HG02588 (cell line): ENCODE measurements around the gene TMPRSS7.

Source experiments
- ATAC-seq: cut with Tn5 transposase; IDR thresholded peaks from one replicate; pipeline ENCODE4 v1.9.1; 2021; ENCODE audit warnings: mild to moderate bottlenecking, moderate library complexity; ENCODE audit not compliant: unreplicated experiment

The TMPRSS7 gene

GRCh38 chr3:112092496-112093179 is 58.1 kb downstream of the TMPRSS7 start:
- ATAC-seq, result no peak

GRCh38 chr3:112093180-112093522 is 58.6 kb downstream of the TMPRSS7 start:
- no peak for ATAC-seq

- ATAC-seq, result no peak
These were observed 61.2 kb downstream of the TMPRSS7 start for GRCh38 chr3:112095731-112096130.

- ATAC-seq, result no peak
These were observed 61.6 kb downstream of the TMPRSS7 start for GRCh38 chr3:112096176-112096575.

GRCh38 chr3:112097378-112097777 is 62.8 kb downstream of the TMPRSS7 start:
- no peak for ATAC-seq

- ATAC-seq, result no peak
These were observed 67.4 kb downstream of the TMPRSS7 start for GRCh38 chr3:112101916-112102315.

DNA sequence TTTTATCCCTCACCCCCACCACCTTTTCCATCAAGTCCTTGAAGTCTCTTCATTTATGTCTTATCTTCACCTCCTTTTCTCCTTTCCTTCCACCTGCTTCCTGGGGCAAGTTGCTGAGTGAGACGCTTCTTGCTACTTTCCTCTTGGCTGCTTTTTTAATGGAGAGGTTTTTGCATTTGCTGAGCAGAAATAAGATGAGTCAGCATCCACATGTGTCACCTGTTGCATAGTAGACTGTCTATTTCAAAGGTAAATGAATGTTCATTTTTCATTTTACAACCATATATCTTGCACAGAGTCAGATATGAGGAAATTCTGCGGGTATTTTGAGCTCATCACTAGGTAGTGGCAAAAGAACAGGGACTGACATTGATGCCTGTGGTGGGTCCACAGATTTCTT is 70.2 kb downstream of the TMPRSS7 start:
- ATAC-seq, result no peak

- no peak for ATAC-seq
These were observed 74.8 kb downstream of the TMPRSS7 start for GRCh38 chr3:112109322-112109721.

DNA sequence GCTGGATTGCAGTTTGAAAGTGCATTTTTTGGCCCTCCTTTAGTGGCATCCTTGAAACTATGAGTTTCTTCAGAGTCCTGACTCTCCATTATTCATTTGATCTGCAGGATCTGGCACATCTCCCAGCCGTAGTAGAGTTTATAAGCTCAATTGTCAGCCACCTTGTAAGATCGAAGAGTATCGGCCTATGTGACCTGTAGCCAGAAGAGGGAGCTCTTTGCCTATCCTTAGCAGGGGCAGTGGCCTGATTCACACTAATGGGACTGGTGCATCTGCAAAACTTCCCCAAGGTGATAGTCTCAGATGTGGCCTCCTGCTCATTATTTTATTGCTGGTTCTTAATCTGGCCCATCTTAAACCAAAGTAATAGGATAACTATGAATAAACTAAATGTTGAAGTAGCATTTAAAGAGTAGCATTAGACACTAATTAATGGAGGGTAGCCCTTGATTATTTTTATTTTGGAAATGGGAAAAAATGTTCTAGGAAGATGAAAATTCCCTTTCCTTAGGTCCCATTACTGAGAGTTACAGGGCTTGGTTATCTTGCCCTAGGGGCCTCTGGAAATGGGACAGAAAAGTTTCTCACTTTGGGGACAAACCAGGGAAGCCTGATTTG is 77.4 kb downstream of the TMPRSS7 start:
- peak; percentile 55 for ATAC-seq

DNA sequence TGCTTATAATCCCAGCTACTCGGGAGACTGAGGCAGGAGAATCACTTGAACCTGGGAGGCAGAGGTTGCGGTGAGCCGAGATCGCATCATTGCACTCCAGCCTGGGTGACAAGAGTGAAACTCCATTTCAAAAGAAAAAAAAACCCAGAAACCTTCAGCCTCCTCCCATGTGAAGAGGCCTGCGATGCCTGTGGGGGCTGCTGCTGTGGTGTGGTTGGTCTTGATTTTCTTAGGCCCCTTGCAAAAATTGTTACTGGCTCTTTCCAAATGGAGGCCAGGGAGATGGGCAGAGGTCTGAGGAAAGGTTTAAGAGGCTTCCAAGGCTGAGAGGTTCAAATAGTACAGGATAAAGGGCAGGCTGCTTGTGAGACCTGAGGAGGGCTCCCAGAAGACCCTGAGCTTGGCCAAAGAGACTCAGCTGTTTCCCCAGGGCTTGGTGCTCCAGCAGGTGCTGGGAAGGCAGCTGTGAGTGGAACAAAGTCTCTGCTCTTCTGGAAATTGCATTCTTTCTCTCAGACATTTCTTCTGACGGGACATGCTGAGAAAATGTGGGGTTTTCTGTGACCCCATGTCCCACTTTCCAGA is 80.1 kb downstream of the TMPRSS7 start:
- no peak for ATAC-seq

GRCh38 chr3:112115161-112115739 is 80.7 kb downstream of the TMPRSS7 start:
- peak; percentile 40 for ATAC-seq

DNA sequence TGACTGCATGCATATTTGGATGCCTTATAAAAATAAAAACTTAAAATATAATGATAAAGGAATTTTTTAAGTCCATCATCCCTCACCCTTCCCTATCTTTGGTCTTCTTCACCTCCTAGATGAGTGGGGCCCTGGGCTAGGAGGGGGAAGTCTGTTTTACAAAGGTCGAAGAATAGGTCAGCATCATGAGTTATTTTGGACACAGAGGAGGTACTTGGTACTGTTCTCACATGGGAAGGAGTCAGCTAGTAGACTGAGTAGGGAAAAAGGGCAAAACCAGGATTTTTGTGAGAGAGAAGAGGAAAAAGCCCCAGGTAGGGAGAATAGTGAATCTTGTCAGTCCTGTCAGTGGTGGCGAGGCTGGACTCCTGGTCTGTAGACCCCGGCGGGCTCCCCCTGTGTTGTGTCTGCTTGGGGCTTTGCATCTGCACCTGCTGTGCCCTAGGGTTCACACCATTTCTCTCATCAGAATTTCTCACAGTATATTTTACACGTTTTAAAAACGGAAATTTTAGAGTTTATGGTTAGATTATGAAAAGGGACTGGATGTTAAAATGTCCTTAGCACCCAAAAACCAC is 81.4 kb downstream of the TMPRSS7 start:
- ATAC-seq, result no peak

DNA sequence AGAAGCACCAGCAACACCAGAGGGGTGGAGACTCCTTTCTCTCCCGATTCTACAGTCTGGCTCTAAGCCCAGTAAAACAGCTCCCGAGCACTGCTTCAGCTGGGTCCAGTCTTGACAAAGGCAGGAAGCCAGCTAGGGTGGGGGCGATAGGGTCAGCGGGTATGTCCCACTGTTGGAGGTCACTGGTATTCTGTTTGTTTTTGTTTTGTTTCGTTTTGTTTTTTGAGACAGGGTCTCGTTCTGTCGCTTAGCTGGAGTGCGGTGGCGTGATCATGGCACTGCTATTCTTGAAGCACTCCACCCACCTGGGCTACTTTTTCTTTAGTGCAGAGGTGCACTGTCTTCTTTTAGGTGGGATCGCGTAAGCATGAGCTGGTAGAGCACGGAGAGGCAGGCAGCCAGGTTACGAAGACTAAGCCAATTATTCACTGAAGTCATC is 82.2 kb downstream of the TMPRSS7 start:
- ATAC-seq, result no peak

DNA sequence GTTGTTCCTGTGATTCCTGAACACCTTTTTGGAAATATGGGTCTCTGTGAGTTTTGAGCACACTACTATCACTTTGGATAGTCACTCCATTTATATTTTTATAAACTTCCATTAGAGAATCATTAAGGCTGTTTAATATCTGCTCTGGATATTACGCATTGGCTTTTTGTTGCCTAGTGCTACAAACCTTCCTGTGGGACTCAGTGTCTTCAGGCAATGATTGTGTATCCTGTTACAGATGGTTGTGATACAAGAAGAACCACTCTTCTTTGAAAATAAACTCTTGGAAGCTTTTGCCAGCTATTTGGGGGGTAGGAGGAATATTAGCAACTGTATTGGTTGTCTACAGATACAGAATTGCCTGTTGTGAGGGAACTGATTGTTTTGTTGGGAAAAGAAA is 82.9 kb downstream of the TMPRSS7 start:
- ATAC-seq, result no peak

- ATAC-seq, result no peak
These were observed 83.5 kb downstream of the TMPRSS7 start for GRCh38 chr3:112117841-112118571.

DNA sequence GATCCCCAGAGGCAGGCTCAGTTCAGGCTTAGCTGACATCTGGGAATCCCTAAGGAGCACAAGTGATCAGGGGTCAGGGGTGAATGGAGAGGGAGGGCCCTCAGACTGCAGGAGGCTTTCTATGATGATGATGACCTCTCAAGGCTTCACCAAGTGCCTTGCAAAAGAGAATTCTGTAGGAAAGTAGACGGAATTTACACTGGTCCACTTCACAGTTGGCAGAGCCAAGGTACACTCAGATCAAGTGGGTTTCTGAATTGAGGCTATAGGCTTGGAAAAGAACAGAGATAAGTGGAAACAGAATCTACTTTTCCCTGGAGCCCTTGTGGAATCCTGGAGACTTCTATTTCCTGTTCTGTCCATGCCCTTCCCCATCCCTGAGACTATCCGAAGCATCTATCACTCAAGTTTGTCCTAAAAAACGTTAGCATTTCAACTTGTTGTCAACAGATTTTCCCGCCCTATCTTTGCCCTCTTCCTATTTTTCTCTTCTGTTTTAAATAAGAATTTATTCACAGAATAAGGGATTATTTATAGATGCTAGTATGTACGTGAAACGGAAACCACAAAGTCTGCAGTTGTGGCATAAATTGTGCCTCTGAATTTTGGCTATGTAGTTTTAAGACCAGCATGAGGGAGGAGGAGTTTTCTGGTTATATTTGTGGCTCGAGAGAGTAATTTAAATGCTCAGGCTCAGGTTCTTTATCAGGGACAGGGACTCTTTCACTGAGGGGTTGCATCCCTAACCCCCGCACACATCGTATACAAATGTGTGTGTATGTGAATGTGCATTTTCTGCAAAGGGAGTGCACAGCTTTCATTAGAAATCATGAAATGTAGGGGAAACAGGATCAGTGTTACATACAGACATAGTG is 85.7 kb downstream of the TMPRSS7 start:
- ATAC-seq, result no peak

DNA sequence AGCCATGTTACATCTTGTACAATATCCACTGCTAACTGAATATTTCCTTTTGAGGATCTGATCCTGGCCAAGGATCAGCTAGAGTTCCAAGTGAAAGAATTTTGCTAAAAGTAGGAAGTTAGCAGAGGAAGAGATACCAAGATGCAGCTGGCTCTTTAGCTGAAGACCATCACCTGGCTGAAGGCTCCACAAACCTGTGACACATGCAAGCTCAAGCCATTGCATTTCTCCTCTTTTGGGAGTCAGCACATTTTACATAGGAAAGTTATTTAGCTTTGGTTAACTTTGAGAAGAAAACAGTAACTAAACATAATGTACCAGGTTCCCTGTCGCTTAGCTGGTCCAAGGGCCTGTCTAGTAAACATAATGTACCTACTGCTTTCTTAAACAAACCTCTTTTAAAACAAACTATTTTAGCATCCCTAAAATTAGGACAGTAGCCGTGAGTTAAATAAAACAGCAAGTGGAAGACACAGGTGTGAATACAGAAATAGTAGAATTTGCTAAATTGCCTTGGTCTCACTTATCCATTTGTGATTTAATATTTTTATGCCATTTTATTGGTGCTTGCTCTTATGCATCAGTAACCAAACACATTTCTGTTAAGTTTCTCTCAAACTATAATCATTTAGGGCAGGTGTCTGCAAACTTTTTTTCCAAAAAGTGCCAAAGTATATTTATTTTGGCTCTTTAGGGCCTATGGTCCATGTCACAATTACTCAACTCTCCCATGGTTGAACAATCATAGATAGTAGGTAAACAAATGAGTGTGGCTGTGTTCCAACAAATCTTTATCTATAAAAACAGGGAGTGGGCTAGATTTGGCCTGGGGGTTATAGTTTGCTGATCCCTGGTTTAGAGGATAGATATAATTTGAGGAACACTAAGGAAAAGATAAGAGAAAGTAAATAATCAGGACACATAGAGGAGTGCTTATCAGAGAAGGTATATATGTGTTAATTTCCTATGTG is 87.3 kb downstream of the TMPRSS7 start:
- ATAC-seq, result no peak

- no peak for ATAC-seq
These were observed 88.3 kb downstream of the TMPRSS7 start for GRCh38 chr3:112122870-112123269.

- no peak for ATAC-seq
These were observed 89.0 kb downstream of the TMPRSS7 start for GRCh38 chr3:112123548-112123947.
